Posterior cingulate gyrus (tissue), 11 donors: ENCODE measurements around the gene UNC5A.

Experiments used
- DNase-seq, 10 donors: peaks; one replicate each; pipeline versions ENCODE4 v3.0.0 to v3.0.0-alpha.2; 2020 to 2021; ENCODE audit warnings: mixed read lengths in 3 of 10
- intact Hi-C: fragments of 100-400 bp; cut with DNase I; formaldehyde crosslinking; loops from one replicate; pipeline ENCODE4 v1.15.1; 2023

The UNC5A gene

DNA sequence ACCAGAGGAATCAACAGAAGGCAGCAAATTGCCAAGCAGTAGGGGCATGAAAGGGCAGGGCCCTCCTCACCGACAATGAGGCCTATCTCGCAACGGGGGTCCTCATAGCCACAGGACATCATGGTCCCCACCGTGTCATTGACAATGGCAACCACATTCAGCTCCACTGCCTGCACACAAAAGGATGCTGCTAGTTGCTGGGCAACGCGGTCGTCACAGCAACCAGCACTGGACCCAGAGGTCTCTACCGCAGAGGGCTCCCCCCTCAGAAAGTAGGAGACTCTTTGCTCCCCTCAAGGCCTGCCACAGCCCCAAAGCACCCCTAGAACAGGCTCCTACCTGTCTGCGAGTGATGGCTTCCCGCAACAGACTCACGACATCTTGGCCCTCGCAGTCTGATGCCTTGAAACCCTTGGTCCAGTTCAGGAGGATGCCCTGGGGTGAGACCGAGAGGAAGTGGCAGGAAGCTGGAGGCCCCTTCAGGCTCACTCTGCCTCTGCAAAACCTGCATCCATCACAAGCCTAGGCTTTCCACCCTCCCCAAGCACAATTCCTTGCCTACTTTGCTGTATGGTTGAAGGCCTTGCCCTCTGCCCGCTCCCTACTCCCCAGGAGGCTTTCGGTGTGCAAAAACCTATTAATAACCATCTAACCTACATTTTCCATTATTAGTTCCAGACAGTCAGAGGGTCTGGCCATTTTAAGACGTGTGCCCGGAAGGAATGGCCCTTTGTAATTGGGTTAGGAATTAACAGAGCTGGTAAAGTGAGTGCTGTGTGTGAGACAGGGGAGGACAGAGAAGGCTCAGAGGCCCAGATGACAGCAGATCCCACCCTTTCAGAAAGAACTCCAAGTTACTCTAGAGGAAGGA, 73.6 kb downstream of the UNC5A start:
- intact Hi-C loops, result no loop called here

GRCh38 chr5:176884571-176884890, 74.2 kb downstream of the UNC5A start:
- peak in 1 of 10 donors; percentile 43 for DNase-seq
- intact Hi-C loops, result no loop called here

More for the DNA sequence above, 73.6 kb downstream of the UNC5A start:
- DNase-seq, result peak in 4 of 10 donors; percentile 8 to 74 (median 39)

- intact Hi-C loops, result no loop called here
- DNase-seq, result peak in 3 of 10 donors; percentile 59 to 72 (median 68)
Observed at GRCh38 chr5:176886336-176887251, 76.2 kb downstream of the UNC5A start.

DNA sequence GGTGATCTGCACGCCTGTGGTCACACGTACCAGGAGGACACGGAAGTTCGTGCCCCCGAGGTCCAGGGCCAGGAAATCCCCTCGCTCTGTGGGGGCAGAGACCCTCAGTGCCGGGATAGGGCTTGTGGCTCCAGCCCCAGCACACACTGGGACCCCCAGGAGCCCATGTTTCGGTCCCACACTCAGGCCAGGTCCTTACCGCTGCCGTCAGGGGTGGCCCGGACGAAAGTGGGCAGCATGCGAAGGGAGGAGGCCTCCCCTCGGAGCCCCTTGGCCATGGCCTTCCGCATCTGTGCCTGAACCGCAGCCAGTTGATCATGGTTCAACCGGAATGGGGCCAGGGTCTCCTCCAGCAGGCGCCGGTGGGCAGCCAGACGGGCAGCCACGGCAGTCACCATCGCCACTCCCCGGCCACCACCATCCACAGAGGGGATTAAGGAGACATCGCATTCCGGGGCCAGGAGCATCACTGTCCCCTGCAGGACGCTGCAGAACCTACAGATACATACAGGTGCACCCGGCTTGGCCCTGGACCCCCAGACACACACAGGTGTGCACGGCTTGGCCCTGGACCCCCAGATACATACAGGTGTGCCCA, 77.0 kb downstream of the UNC5A start:
- DNase-seq, result peak in 4 of 10 donors; percentile 9 to 83 (median 74)
- intact Hi-C loops, result no loop called here

DNA sequence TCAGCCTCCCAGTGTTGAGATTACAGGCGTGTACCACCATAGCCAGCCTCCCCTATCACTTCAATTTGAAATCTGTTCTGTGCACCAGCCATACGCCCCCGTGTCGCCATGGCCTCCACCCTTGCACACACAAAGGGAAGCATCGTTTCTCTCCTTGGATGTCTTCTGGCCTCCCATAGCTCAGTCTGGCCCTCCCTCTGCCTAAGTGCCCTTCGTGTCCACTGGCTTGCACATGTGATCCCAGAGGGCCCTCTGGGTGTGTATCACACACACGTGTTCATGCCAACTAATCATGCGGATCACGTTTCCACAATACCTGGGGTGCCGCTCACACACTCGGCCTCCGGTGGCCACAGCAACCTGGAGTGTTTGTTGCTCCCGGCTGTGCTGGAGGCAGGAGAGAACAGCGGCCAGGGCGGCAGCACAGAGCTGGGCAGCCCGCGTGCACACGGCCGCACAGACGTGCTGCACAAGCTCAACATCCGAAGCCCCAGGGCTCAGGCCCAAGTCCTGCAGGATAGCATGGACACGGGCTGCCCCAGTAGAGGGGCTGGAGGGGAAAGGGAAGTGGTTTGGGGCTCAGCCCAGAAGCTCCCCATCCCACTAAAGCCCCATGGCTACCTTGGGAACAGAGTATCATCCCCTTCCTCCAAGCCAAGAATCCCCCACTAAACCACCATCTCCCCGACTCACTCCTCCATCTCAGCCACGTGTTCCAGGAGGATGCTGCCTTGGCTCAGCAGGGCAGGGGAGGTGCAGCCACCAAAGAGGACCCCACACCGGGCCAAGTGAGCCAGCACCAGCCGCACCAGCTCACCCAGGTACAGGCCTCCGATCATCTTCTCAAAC, 77.9 kb downstream of the UNC5A start:
- DNase-seq, result peak in 3 of 10 donors; percentile 63 to 75 (median 64)
- intact Hi-C loops, result no loop called here

GRCh38 chr5:176888865-176889165, 78.5 kb downstream of the UNC5A start:
- DNase-seq, result no peak
- intact Hi-C loops, result no loop called here

GRCh38 chr5:176889321-176890280, 79.2 kb downstream of the UNC5A start:
- intact Hi-C loops, result no loop called here
- DNase-seq, result peak in 2 of 10 donors; percentile 66 to 77

- DNase-seq, result peak in 2 of 10 donors; percentile 53 to 65
- intact Hi-C loops, result no loop called here
Observed at GRCh38 chr5:176890455-176891330, 80.3 kb downstream of the UNC5A start.

GRCh38 chr5:176891331-176891958, 81.1 kb downstream of the UNC5A start:
- peak in 2 of 10 donors; percentile 55 to 65 for DNase-seq
- intact Hi-C loops, result no loop called here

DNA sequence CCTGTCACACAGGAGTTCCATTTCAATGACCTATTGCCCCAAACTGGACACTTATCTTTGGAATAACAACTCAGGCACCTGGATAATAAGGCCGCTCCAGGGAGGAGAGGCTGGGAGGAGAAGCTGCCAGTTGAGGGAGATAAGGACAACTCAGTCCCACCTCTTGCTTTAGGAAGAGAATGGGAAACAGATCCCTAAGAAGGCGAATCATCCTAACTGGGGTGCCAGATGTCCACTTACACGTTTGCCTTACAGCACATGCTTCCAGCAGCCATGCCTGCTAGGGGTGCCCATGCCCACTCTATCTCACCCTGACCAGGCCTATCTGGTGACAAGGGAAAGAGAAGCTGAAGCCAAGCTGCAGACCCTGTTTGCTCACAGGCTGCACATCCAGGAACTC, 82.3 kb downstream of the UNC5A start:
- no peak for DNase-seq
- intact Hi-C loops, result no loop called here

DNA sequence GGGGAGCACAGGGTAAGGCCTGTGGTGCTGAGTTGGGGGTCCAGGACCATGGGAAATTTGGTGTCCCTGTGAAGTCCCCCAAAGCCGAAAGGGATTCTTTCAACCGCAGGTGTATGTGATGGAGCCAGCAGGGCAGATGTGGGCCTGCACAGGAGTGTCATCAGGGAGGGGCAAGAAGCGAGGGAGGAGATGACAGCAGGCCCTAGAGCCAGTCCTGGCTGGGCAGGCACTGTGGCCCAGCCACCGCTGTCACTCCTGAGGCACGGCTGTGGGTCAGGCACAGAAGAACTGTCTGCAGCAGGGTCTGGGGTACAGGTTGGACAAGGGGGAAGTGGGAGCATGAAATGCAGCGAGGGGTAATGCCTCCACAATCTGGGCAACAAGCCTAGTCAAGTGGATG, 83.9 kb downstream of the UNC5A start:
- intact Hi-C loops, result no loop called here
- peak in 1 of 10 donors; percentile 22 for DNase-seq

DNA sequence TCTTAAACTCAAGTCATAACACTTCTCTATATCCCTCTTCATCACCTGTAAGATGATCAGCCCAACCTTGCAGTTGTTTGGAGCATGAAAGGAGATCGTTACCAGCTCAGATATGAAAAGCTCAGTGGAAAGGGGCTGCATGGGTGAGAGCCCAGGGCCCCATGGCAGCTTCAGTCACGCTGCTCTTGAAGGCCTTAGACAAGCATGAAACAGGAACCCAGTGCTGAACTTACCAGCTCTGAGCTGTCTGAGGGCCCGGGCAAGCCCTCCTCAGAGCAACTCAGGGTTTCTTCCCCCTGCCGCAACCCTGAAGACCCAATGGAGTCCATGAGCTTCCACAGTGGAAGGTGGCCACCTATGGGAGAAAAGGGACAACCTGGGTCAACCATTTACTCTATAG, 85.5 kb downstream of the UNC5A start:
- peak in 1 of 10 donors; percentile 61 for DNase-seq
- intact Hi-C loops, result no loop called here

- intact Hi-C loops, result no loop called here
- no peak for DNase-seq
Observed at GRCh38 chr5:176897263-176897662, 86.9 kb downstream of the UNC5A start.

DNA sequence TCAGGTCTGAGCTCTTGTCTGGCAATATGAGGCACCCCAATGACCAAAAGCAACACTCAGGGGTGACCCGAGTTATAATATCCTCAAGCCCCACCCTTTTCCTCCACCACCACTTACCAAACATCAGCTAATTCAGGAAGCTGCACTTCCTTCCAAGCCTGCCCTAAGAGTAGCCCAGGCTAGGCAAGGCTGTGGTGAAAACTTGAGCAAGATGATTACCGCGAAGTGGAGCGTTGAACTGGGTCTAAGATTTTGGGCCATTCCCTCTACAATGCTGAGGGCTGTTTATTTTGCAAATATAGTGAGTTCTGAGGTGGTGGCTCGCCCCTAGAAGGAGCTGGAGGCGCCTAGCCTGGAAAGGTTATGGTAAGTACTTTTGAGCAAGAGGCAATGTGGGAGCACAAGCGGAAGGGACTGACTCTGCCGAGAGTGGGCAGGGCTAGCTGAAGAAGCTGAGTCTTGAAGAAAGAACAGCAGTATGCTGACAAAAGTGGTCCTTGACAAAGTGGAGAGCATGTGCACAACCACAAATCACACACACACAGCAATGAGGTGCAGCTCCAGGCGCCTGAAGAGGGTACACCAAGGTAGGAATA, 89.0 kb downstream of the UNC5A start, which contains the start of gene HK3:
HK3 (minus strand) TSS at position 51 of the 596 bp plus-strand sequence. CDS start 3,187 bp downstream, outside the sequence.
- intact Hi-C loops, result no loop called here
- DNase-seq, result peak in 2 of 10 donors; percentile 59 to 70

GRCh38 chr5:176899946-176900779, 89.8 kb downstream of the UNC5A start:
- DNase-seq, result peak in 2 of 10 donors; percentile 82 to 85
- intact Hi-C loops, result no loop called here

- peak in 1 of 10 donors; percentile 43 for DNase-seq
- intact Hi-C loops, result no loop called here
Observed at GRCh38 chr5:176900780-176901204, 90.4 kb downstream of the UNC5A start.
